HEK293 (cell line): ENCODE data around the gene GCSH.

Source experiments
- CTCF ChIP-seq: fragments of 450-650 bp; formaldehyde crosslinking; IDR thresholded peaks from 2 replicates; pipeline ENCODE4 v1.5.1; 2016; ENCODE audit warnings: missing biosample characterization, missing genetic modification characterization

GCSH gene

GRCh38 chr16:81035398-81035974 lies 60.7 kb downstream of the GCSH start, which contains the start of gene ATMIN (continued):
- peak; percentile 92 for TF ChIP-seq CTCF (tag by site-specific recombination)
